A673 (cell line): ENCODE data around the gene SLCO2A1.

Source experiments
- EZH2 ChIP-seq: fragments of 200-600 bp; sonication (generic); IDR thresholded peaks from 2 replicates; pipeline ENCODE4 v1.6.1; 2017; ENCODE audit warnings: borderline replicate concordance, low read depth, mild to moderate bottlenecking, mixed read lengths, antibody characterized with exemption, low read length; ENCODE audit not compliant: poor library complexity, severe bottlenecking
- TF ChIP-seq, protein P1 (sequence below): fragments of 300-800, 200-600 bp; sonication (generic); conservative IDR thresholded peaks from 2 replicates; pipeline ENCODE4 v1.5.1; 2017; ENCODE audit warnings: low read depth, mild to moderate bottlenecking, antibody characterized with exemption, low read length, moderate library complexity, mixed read lengths

DNA sequence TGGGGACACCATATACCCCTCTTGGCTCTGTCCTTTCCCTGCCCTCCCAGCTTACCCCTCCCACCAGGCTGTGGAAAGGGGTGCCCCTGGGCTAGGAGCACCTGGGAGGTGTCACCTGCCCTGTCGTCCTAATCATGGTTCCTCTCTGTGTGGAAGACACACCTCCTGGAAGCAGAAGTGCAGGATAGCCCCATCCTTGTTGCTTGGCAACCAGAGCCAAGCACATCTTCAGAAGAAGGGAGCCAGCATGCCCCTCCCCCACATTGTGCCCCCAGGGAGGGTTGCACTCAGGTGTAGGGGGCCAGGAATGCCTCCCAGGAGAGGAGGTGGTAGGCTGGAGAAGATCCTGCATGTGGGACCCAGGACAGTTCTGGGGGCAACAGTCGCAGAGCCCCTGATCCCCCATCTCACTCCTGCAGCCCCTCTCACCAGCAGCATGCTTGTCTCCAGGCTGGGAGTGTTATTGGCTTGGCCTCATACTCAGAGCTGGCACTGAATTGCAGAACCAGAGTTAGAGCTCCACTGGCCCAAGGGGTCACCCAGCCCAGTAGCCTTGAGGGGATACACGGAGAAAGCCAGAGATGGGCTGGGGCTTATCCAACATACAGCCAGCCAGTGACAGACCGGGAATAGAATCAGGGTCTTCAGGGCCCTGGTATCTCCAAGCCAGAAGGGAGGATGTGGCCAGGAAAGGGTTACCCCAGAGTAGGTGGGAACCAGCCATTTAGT lies 142.5 kb downstream of the SLCO2A1 start:
- TF ChIP-seq, protein P1, sequence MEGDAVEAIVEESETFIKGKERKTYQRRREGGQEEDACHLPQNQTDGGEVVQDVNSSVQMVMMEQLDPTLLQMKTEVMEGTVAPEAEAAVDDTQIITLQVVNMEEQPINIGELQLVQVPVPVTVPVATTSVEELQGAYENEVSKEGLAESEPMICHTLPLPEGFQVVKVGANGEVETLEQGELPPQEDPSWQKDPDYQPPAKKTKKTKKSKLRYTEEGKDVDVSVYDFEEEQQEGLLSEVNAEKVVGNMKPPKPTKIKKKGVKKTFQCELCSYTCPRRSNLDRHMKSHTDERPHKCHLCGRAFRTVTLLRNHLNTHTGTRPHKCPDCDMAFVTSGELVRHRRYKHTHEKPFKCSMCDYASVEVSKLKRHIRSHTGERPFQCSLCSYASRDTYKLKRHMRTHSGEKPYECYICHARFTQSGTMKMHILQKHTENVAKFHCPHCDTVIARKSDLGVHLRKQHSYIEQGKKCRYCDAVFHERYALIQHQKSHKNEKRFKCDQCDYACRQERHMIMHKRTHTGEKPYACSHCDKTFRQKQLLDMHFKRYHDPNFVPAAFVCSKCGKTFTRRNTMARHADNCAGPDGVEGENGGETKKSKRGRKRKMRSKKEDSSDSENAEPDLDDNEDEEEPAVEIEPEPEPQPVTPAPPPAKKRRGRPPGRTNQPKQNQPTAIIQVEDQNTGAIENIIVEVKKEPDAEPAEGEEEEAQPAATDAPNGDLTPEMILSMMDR = no peak
- TF ChIP-seq EZH2 = no peak
